Measurements from ENCODE around the gene AQP12B.
"Not testable (repeated sequence)": the region's sequence is repeated elsewhere in the genome, so short reads cannot be mapped to it uniquely, and the experiment has no call there.

DNA sequence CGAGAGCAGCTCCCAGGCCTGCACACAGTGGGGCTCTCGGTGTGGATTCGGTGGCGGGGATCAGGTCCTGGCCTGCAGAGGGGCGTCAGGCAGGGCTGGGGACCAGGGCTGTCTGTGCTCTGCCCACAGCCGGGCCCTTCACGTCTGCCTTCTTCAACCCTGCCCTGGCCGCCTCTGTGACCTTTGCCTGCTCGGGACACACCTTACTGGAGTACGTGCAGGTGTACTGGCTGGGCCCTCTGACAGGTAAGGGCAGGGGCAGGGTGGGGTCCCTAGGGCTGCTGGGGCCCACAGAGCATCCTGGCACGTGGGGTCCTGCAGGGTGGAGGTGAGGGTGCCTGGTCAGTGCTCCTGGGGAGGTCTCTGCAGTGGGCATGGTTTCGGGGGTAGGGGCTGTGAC lies 11.6 kb upstream of the AQP12B start:
- TF ChIP-seq POLR2A, POLR2AphosphoS5 (IDR thresholded peaks at IDR 0.05; ENCODE audit: low read depth, low read length): not testable (repeated sequence)
